Naive B cell (primary cell): ENCODE results near the gene DTL. TPM values are rescaled to one million over a fixed set of nuclear protein-coding genes. Genes with fewer than 3 reads are reported as not detected.

ENCODE experiments used
- ATAC-seq, 2 donors: fragments of 150-1000 bp; cut with Tn5 transposase; 2 replicates each; pipeline ENCODE4 v1.10.0; 2021; ENCODE audit warnings: low read depth in 2 of 2, mild to moderate bottlenecking in 2 of 2, moderate library complexity in 2 of 2
- DNase-seq: peaks from one replicate; pipeline ENCODE4 v3.0.0; 2022
- H3K27ac Mint-ChIP-seq, 6 donors: one replicate each; pipeline ENCODE4 v1.8.0; 2020 to 2022; ENCODE audit warnings: mild to moderate bottlenecking in 6 of 6, mixed read lengths in 6 of 6, moderate library complexity in 5 of 6, inconsistent platforms in 2 of 6
- H3K27me3 Mint-ChIP-seq, 3 donors: one replicate each; pipeline ENCODE4 v1.8.0; 2021 to 2022; ENCODE audit warnings: mixed read lengths in 3 of 3, mild to moderate bottlenecking in 1 of 3
- H3K36me3 Mint-ChIP-seq, 2 donors: one replicate each; pipeline ENCODE4 v1.8.0; 2020 to 2022; ENCODE audit warnings: mixed read lengths in 2 of 2, inconsistent platforms in 1 of 2, mild to moderate bottlenecking in 1 of 2
- H3K4me1 Mint-ChIP-seq, 3 donors: one replicate each; pipeline ENCODE4 v1.8.0; 2020 to 2022; ENCODE audit warnings: mixed read lengths in 3 of 3, inconsistent platforms in 1 of 3, mild to moderate bottlenecking in 1 of 3, moderate library complexity in 1 of 3
- H3K4me3 Mint-ChIP-seq, 8 donors: one replicate each; pipeline ENCODE4 v1.8.0; 2020 to 2022; ENCODE audit warnings: mild to moderate bottlenecking in 8 of 8, mixed read lengths in 8 of 8, moderate library complexity in 8 of 8, inconsistent platforms in 2 of 8
- H3K9me3 Mint-ChIP-seq, 7 donors: one replicate each; pipeline ENCODE4 v1.8.0; 2020 to 2022; ENCODE audit warnings: mixed read lengths in 7 of 7, mild to moderate bottlenecking in 5 of 7, inconsistent platforms in 2 of 7, moderate library complexity in 1 of 7
- polyA plus RNA-seq, 6 donors: library from polyadenylated mRNA; unstranded; fragments of 300-500 nt; fragmentation: Illumina TruSeq; gene quantifications; one replicate each; pipeline ENCODE4 v1.2.3, GENCODE V29; 2021; ENCODE audit warnings: low read depth in 6 of 6

The DTL gene
- polyA plus RNA-seq, 6 donors from 2014 or later = 0.17 to 1.2 (median 0.71) TPM; not detected in 1

DNA sequence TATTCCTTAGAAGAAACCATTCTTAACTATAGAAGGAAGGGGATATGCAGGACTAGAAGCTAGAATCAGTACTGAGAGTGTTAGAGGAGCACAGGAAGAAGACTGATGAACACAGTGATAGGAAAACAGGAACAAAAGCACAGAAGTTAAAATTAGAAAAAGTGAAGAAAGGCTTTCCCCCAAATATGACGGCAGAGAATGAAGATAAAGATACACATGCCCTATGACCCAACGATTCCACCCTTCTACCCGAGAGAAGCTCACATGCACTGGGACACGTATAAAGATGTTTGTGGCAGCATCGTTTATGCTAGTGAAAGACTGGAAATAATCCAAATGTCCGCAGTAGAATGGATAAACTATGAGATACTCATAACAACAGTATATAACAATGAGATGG lies 74.2 kb downstream of the DTL start:
- DNase-seq (no peak), ATAC-seq (no peak)
- Mint-ChIP-seq H3K9me3 (no peaks in the 10 kb centered on the region), H3K36me3 (no peaks in the 10 kb centered on the region), H3K27me3 (no peaks in the 10 kb centered on the region), H3K4me1 (no peaks in the 10 kb centered on the region), H3K27ac (no peak overlapping the region), H3K4me3 (no peak overlapping the region)

DNA sequence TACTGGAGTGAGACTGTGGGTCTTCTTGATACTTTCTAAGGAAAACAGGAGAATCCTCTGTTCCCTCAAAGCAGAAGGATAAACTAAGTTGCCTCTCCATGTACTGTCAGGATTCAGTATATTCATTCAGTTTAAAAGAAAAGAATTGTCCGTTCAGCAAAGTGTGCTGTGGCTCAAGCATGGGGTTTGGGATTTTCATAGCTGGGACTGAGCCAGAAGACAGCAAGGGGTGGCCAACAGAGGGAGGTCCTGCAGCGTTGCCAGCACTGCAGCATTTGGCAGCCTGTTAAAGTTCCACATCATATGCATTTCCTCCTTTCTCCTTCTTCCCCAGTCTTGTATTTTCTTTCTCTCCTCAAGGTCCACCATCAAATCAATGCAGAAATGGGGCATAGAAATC lies 75.1 kb downstream of the DTL start:
- DNase-seq (no peak), ATAC-seq (no peak)
- H3K4me3 Mint-ChIP-seq = no peak overlapping the region
- H3K27ac Mint-ChIP-seq = no peak overlapping the region
- no peaks in the 10 kb centered on the region for H3K36me3 Mint-ChIP-seq
- no peaks in the 10 kb centered on the region for H3K27me3 Mint-ChIP-seq
- H3K4me1 Mint-ChIP-seq = no peaks in the 10 kb centered on the region
- H3K9me3 Mint-ChIP-seq = no peaks in the 10 kb centered on the region

DNA sequence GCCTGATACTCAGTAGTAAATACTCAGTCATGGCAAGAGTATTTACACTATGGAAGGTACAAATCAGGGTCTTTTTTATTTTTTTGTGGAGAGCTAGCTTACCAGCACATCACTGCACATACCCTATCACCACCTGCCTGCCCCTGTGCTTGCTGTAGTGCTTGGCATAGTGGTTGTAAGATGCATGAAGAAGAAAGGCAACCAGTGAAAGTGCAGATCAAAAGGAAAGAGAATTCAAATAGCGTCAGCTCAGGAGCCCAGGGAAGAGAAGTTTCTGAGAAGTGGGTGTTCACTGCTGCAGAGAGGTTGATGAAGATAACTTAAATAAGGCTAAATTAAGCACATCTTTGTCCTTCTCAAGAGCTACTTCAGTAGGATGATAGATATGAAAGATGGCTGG lies 76.0 kb downstream of the DTL start:
- H3K9me3 Mint-ChIP-seq = no peaks in the 10 kb centered on the region
- no peaks in the 10 kb centered on the region for H3K36me3 Mint-ChIP-seq
- no peak overlapping the region for H3K4me3 Mint-ChIP-seq
- ATAC-seq (no peak), DNase-seq (no peak)
- no peak overlapping the region for H3K27ac Mint-ChIP-seq
- H3K4me1 Mint-ChIP-seq = no peaks in the 10 kb centered on the region
- no peaks in the 10 kb centered on the region for H3K27me3 Mint-ChIP-seq

DNA sequence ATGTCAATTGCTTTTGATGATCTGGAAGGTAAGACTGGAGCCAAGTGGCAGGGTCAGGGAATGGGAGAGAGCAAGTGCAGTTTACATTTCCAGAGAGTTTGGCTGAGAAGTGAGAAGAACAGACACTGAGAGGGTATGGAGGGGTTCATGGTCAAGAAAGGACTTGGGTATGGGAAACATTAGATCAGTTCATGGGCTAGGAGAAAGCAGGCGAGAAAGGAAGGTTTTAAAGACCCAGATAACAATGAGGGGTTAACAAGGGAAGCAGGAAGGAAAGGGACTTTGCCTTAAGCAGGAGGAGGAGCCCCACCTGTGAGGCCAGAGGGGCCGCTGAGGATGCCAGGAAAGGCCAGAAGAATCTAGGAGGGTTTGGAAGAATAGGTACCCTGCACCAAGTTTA lies 78.2 kb downstream of the DTL start:
- H3K4me3 Mint-ChIP-seq = no peak overlapping the region
- DNase-seq (no peak), ATAC-seq (no peak)
- H3K27ac Mint-ChIP-seq = no peak overlapping the region
- no peaks in the 10 kb centered on the region for H3K36me3 Mint-ChIP-seq
- no peaks in the 10 kb centered on the region for H3K27me3 Mint-ChIP-seq
- no peaks in the 10 kb centered on the region for H3K9me3 Mint-ChIP-seq
- H3K4me1 Mint-ChIP-seq = peaks cover 3 to 5% (median 4%) of the 10 kb centered on the region in 3 donors

DNA sequence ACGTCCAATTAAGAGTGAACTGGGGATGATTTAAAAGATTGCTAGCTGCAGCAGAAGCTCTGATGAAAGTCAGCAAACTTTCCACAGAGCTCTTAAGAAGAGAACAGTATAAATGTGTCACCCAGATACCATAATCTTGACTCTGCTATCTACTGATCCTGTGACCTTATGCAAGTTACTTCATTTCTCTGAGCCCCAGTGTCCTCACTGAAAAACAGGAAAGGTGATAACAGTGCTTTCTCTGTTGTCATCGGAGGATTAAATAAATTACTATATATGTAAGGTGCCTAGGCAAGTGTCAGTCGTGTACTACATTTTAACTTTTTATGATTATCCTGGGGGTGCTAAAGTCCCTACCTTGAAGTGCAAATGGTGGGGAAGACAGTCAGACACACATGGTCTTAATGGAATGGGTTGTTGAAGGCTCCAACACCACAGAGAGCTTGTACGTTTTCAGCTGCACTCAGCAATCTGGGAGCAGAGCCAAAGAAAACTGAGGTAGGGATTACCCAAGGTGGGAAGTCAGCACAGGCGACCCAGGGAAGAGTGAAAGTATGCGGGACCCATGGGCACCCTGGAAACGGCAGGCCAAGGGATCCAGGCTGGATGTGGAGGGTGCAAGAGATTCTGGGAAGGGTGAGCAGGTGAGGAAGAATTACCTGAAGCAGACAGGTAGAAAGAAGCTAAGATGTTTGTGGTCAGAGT lies 82.8 kb downstream of the DTL start:
- Mint-ChIP-seq H3K27ac (peak overlapping the region in 3 of 6 donors; percentile 52 to 85 (median 79)), H3K27me3 (no peaks in the 10 kb centered on the region), H3K9me3 (no peaks in the 10 kb centered on the region), H3K4me1 (peaks cover 7 to 10% (median 7%) of the 10 kb centered on the region in 3 donors), H3K4me3 (no peak overlapping the region), H3K36me3 (no peaks in the 10 kb centered on the region)
- DNase-seq = no peak
- ATAC-seq = no peak

DNA sequence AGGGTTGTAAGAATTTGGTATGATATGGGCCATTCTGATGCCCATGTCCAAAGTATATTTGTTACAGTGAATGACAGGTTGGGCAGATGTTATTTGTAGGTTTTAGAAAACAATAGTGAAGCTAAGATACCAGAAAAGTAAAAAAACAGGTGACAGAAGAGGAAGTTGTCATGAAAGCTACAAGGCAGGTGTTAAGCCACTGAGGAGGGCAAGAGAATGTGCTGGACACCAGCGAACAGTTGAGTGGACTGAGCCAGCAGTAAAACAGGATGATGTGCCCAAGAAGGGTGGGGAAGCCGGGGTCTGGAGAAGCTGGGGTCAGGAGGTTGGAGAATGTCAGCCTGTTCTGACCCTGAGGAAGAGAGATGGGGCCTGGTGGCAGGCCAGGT lies 83.3 kb downstream of the DTL start:
- no peak for DNase-seq
- no peak for ATAC-seq
- Mint-ChIP-seq H3K4me3 (no peak overlapping the region), H3K4me1 (peaks cover 7 to 10% (median 7%) of the 10 kb centered on the region in 3 donors), H3K27ac (peak overlapping the region in 3 of 6 donors; percentile 2 to 79 (median 52)), H3K27me3 (no peaks in the 10 kb centered on the region), H3K36me3 (no peaks in the 10 kb centered on the region), H3K9me3 (no peaks in the 10 kb centered on the region)

DNA sequence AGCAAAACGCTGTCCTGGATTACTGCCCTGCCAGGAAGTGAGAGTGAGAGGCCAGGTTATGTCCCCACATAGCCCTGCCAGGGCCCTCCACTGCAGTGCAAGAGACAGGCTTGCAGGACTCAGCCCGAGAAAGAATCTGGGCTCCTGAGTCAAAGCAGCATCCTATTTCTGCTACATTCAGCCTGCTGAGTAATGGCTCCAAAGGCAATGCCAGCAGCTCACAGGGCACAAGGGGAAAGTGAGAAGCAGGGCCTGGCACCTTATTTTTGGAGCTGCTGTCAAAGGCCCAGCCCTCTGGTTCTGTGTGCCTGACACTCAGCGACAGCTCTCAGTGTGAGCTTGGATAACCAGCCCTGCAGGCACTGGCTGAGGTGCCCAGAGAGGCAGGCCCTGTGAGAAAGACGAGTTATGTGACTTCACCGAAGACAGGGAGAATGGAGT lies 83.9 kb downstream of the DTL start:
- H3K27me3 Mint-ChIP-seq = no peaks in the 10 kb centered on the region
- no peak overlapping the region for H3K27ac Mint-ChIP-seq
- H3K36me3 Mint-ChIP-seq = no peaks in the 10 kb centered on the region
- no peak overlapping the region for H3K4me3 Mint-ChIP-seq
- ATAC-seq = no peak
- no peaks in the 10 kb centered on the region for H3K9me3 Mint-ChIP-seq
- H3K4me1 Mint-ChIP-seq = peaks cover 7 to 10% (median 7%) of the 10 kb centered on the region in 3 donors
- no peak for DNase-seq

DNA sequence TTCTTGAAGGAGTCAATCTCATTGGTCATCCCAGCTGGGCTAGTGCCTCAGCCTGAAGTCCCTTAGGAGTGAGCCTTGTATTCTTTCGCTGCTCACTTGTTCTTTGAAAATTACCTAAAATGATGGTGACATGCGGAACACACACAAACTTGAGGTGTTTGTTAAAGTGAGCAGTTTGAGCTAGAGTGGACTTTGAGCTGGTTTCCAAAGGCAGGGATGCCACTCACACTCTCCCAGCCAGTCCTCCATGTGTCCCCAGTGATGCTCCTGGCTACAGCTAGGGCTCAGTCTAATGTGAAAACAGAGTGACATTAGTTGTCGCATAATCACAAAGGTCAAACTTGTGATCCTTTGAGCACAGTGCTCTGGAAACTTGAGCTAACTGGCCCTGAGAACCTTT lies 84.3 kb downstream of the DTL start:
- no peak for ATAC-seq
- Mint-ChIP-seq H3K4me1 (peaks cover 7 to 10% (median 7%) of the 10 kb centered on the region in 3 donors), H3K36me3 (no peaks in the 10 kb centered on the region), H3K4me3 (no peak overlapping the region), H3K27ac (no peak overlapping the region), H3K27me3 (no peaks in the 10 kb centered on the region), H3K9me3 (no peaks in the 10 kb centered on the region)
- DNase-seq = no peak

DNA sequence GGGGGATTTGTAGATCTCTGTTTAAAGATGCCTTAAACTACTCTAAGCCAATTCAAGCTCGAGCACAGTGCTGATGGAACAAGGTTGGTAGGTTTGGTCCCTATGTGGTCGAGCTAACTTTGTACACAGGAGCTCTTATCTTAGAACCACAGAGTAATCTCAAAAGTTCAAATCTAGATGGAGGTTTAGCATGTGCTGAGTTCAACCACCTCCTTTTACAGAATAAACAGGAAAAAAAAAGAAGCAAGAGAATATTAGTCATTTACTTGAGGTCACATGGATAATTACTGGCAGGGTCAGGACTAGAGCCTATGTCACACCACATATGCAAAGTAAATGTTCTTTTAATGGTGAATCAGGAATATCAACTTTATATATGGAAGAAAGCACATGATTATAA lies 86.2 kb downstream of the DTL start:
- no peaks in the 10 kb centered on the region for H3K36me3 Mint-ChIP-seq
- H3K4me3 Mint-ChIP-seq = no peak overlapping the region
- H3K4me1 Mint-ChIP-seq = peaks cover 7 to 10% (median 7%) of the 10 kb centered on the region in 3 donors
- ATAC-seq (no peak), DNase-seq (no peak)
- no peak overlapping the region for H3K27ac Mint-ChIP-seq
- no peaks in the 10 kb centered on the region for H3K9me3 Mint-ChIP-seq
- H3K27me3 Mint-ChIP-seq = no peaks in the 10 kb centered on the region

DNA sequence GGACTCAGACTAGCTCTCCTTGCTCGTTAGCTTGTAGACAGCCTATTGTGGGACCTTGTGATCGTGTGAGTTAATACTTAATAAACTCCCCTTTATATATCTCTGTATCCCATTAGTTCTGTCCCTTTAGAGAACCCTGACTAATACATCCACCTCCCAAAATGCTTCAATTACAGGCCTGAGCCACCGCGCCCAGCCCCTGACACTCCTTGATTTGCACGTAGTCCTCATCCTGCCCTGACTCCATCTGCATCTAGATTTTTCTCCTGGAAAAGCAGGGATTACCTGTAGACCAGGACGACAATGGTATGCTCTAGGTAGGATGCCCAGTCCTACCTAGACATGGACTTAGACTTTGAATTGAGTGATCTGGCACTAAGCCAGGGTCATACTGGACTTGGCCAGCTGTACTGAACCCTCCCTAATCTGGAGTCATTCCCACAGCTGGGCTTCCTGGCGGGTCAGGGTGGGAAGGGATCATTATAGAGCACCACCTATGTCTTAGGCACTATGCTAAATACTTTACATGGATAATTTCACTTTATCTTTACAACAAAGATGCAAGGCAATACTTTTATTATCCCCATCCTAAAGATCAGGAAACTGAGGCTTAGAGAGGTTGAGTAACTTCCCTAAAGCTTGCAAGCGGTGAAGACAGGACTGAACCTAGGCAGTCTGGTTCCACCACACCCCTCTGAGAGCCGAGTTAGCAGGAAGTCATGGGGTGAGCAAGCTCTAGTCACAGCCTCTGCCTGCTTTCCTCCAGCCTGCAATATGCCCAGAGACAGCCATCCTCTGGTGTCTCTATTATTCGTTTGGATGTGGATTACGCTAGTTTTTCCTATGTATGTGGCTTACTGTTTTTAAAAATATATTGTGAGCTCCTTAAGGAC lies 89.4 kb downstream of the DTL start:
- no peak for ATAC-seq
- no peaks in the 10 kb centered on the region for H3K36me3 Mint-ChIP-seq
- H3K4me3 Mint-ChIP-seq = no peak overlapping the region
- H3K27ac Mint-ChIP-seq = peak overlapping the region in 1 of 6 donors; percentile 52
- H3K4me1 Mint-ChIP-seq = no peaks in the 10 kb centered on the region
- no peak for DNase-seq
- H3K9me3 Mint-ChIP-seq = no peaks in the 10 kb centered on the region
- no peaks in the 10 kb centered on the region for H3K27me3 Mint-ChIP-seq

DNA sequence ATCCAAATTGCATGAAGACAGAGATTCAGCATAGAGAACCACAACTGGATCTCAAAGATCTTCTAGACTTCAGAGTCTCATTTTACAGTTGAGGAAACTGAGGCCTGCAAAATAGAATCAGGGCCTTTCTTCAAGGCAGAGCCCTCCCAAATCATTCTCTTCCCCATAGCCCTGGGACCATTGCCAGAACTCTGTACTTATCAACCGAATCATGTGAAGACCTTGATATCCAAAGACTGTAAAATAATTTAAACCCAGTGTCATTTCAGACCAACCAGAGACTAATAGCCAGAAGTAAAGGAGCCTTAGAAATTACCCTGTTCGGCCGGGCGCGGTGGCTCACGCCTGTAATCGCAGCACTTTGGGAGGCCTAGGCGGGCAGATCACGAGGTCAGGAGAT lies 90.1 kb downstream of the DTL start:
- no peaks in the 10 kb centered on the region for H3K27me3 Mint-ChIP-seq
- DNase-seq (no peak), ATAC-seq (no peak)
- H3K9me3 Mint-ChIP-seq = no peaks in the 10 kb centered on the region
- H3K36me3 Mint-ChIP-seq = no peaks in the 10 kb centered on the region
- no peak overlapping the region for H3K4me3 Mint-ChIP-seq
- H3K27ac Mint-ChIP-seq = no peak overlapping the region
- no peaks in the 10 kb centered on the region for H3K4me1 Mint-ChIP-seq

DNA sequence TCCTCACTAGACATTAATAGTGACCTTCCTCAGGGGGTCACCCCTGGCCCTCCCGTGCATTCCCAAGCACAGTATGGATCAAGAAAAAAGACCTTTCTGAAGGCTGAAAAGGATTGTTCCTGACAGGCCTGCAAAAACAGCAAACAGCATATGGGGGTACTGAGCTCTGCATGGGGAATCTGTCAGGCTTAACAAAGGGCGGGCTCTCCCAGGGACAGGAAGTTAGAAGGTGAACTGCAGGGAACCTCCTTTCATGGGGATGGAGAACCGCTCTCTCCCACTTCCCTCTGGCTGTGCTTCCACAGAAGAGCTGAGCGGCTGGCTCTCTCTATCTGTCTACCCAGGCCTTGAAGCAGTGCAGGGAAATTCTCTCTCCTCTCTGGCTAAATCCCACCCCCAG lies 91.7 kb downstream of the DTL start:
- H3K27ac Mint-ChIP-seq = no peak overlapping the region
- no peaks in the 10 kb centered on the region for H3K4me1 Mint-ChIP-seq
- H3K4me3 Mint-ChIP-seq = no peak overlapping the region
- ATAC-seq (no peak), DNase-seq (no peak)
- no peaks in the 10 kb centered on the region for H3K27me3 Mint-ChIP-seq
- H3K36me3 Mint-ChIP-seq = no peaks in the 10 kb centered on the region
- no peaks in the 10 kb centered on the region for H3K9me3 Mint-ChIP-seq

DNA sequence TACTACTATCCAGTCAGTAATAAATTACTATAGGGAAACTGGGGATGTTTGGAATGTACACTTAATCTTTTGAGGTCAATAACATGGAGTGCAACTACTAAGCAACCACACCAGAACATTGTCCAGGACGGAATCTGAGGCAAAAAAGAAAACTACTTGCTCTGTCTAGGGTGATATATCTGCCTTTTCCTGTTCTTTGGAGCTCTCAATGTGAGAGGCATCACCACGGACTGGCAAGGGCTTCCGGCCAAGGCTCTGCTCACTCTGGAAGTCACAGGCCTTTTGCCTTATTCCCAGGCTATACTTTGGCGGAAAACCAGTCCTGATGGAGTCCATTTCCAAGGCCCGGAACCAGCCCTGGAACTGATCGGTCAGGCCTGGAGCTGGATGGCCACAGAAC lies 94.2 kb downstream of the DTL start:
- ATAC-seq (no peak), DNase-seq (no peak)
- no peak overlapping the region for H3K4me3 Mint-ChIP-seq
- H3K36me3 Mint-ChIP-seq = no peaks in the 10 kb centered on the region
- no peaks in the 10 kb centered on the region for H3K27me3 Mint-ChIP-seq
- H3K27ac Mint-ChIP-seq = no peak overlapping the region
- no peaks in the 10 kb centered on the region for H3K4me1 Mint-ChIP-seq
- H3K9me3 Mint-ChIP-seq = peaks cover 0 to 5% (median 4%) of the 10 kb centered on the region in 7 donors

DNA sequence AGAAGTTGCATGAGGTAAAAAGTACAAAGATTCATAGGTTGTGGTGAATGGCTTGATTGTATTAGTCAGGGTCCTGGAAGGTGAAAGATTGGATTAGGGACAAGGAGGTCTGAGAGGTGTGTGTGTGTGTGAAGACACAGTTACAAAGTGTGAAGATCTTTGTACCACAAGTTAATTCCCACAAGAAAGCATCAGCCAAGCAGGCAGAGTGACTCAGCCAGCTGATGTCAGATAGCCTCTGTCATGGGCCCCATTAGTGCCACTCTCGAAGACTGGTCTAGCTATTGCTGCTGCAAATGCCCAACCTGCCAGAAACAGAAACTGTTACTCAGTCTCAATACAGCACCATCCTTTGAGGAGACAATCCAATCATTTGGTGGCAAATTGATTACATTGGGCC lies 96.5 kb downstream of the DTL start:
- H3K9me3 Mint-ChIP-seq = peaks cover 0 to 9% (median 5%) of the 10 kb centered on the region in 7 donors
- H3K4me3 Mint-ChIP-seq = no peak overlapping the region
- H3K27ac Mint-ChIP-seq = peak overlapping the region in 1 of 6 donors; percentile 18
- H3K4me1 Mint-ChIP-seq = no peaks in the 10 kb centered on the region
- no peaks in the 10 kb centered on the region for H3K36me3 Mint-ChIP-seq
- ATAC-seq (no peak), DNase-seq (no peak)
- H3K27me3 Mint-ChIP-seq = no peaks in the 10 kb centered on the region
